COLO668 (cell line): ENCODE measurements around the gene NOTCH2.
A peak's percentile ranks its signal among the peaks of the same experiment; 100 is the strongest.

Experiments
- DNase-seq: peaks from one replicate; lab custom pipeline; 2025; ENCODE audit not compliant: unreplicated experiment; lab: John Stamatoyannopoulos, UW

NOTCH2 gene

GRCh38 chr1:119948342-119949214 is 120.9 kb downstream of the NOTCH2 start:
- DNase-seq, result peak; percentile 84

DNA sequence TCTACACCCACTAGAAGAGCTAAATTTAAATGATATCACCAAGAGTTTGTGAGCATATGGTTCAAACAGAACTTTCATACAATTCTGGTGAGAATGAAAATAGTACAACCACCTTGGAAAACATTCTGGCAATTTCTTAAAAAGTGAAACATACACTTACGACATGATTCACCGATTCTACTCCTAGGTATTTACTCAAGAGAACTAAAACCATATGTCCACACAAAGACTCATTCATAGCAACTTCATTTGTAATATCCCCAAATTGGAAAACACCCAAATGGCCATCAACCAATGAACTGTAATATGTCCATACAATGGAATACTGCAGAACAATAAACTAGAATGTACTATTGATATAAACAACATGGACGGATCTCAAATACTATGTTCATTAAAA is 122.0 kb downstream of the NOTCH2 start:
- no peak for DNase-seq

DNA sequence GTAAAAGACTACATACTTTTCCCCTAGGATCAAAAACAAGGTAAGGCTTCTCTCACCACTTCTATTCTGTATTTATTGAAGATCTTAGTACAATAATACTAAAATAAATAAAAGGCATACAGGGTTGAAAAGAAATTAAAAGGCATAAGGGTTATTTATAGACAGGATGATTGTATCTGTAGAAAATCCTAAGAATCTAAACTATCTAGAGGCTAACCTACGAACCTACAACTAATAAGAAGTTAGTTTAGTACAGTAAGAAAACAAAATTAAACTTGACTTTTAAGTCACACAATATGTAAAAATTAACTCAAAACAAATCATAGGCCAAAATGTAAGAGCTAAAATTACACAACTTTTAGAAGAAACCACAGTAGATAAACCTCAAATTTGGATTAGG is 122.7 kb downstream of the NOTCH2 start:
- DNase-seq, result no peak

DNA sequence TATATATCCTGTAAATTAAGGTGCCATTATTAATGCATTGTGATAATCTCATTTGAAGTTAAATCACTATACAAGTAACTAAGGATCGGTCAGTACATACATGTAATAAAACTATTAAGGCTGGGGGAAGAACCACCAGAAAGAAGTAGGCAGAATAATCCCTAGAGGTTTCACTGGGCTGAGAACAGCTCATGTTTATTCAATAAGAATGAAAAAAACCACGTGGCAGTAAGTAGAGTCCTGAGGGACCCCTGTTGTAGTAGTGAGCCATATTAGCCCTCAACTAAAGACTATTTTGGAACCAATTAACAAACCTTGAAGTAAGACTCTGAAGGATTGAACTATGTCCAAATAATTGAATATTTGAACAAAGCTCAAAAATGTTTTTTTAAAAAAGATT is 126.2 kb downstream of the NOTCH2 start:
- no peak for DNase-seq

DNA sequence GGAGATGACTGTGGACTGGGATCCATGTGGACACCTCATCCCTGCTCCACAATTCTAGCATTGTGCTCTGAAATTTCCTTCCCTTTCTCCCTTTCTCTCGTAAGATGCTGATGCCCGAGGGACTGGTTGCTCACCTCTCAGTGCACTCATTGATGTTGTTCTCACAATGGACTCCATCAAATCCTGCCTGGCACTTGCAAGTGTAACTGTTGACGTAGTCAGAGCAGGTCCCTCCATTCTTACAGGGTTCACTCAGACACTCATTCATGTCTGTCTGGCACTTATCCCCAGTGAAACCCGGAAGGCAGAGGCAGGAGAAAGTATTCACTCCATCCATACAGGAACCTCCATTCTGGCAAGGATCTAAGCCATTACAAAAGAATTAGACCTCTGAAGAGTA is 128.1 kb downstream of the NOTCH2 start:
- DNase-seq, result no peak

- DNase-seq, result no peak
These were observed 128.8 kb downstream of the NOTCH2 start for GRCh38 chr1:119940697-119941096.

- no peak for DNase-seq
These were observed 132.3 kb downstream of the NOTCH2 start for GRCh38 chr1:119937198-119937597.

DNA sequence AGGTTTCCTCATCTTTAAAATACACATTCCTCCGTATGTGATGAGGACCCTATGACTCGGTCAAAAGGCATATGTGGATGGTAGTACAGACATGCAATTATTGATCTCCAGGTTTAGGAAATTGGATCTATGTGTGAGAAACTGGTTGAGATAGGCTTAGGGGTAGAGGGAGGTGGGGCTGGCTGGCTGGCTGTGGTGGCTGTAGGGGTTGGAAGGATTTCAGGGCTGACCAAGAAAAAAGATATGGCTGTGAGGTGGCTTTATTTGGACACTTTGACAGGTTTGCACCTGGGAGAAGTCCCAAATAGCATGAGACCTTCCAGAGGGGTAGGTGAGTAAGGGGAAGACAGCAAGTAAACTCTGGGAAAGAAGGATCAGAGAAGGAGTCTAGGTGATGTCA is 133.5 kb downstream of the NOTCH2 start:
- no peak for DNase-seq

DNA sequence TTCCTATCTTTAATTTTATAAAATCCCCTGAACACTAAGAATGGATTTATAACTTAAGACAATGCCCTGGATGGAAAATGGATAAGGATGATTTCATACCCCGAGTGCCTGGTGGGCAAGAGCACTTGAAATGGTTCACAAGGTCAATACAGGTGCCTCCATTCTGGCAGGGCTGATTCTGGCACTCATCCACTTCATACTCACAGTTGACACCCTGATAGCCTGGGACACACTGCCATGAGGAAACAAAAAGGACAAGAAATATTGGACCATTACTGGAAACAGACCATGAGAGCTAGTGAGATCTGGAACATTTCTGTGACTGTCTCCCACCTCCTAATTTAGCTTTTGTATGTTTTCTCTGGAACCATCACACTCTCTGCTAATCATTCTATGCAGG is 134.1 kb downstream of the NOTCH2 start:
- no peak for DNase-seq

DNA sequence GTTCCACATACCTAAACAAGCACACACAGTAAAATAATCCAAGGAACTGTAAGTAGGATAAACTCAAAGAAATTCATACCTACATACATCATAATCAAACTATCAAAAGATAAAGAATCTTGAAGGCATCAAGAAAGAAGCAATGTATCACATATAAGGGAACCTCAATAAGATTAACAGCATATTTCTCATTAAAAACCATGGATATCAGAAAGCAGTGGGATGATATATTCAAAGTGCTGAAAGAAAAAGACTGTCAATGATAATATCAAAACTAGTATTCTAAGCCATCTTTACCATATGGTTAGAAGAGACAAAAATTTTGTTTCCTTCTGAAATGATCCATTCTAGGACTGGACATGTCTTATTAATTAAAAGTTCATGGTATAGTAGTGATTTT is 136.1 kb downstream of the NOTCH2 start:
- DNase-seq, result no peak

DNA sequence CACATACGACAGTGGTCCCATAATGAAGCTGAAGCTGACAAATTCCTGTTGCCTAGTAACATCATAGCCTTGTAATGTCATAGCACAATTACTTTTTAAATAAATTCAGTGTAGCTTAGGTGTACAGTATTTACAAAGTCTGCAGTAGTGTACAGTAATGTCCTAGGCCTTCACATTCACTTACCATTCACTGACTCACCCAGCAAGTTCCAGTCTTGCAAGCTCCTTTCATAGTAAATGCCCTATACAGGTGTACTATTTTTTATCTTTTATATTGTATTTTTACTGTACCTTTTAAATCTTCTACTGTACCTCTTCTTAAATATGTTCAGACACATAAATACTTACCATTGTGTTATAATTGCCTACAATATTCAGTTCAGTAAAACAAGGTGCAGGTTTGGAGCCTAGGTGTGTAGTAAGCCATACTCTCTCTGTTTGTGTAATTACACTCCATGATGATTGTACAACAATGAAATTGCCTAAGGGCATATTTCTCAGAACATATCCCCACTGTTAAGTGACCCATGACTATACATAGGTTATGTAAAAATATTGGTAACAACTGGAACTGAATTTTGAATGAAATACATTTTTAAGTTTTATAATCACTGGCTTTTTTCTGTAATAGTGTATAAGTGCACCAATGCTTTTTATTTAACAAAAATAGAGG is 139.7 kb downstream of the NOTCH2 start:
- no peak for DNase-seq

DNA sequence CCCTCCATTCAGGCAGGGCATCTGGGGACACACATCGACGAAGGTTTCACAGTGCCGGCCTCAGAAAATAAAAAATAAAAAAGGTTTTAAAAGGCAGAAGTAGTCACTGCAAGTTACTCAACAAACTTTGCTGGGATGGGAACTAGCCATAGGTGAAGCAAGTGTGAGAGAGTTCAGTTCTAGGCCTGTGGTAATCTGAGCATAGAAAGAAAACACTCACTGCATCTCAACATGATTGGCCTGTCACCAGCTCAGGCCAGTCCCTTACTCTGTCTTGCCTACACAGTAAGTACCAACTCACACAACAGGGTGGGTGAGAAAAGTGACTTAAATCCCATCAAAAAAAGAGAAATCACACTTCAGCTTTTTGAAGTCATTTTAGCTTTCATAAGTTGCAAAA is 142.9 kb downstream of the NOTCH2 start:
- DNase-seq, result no peak

- DNase-seq, result no peak
These were observed 144.2 kb downstream of the NOTCH2 start for GRCh38 chr1:119924948-119925898.

DNA sequence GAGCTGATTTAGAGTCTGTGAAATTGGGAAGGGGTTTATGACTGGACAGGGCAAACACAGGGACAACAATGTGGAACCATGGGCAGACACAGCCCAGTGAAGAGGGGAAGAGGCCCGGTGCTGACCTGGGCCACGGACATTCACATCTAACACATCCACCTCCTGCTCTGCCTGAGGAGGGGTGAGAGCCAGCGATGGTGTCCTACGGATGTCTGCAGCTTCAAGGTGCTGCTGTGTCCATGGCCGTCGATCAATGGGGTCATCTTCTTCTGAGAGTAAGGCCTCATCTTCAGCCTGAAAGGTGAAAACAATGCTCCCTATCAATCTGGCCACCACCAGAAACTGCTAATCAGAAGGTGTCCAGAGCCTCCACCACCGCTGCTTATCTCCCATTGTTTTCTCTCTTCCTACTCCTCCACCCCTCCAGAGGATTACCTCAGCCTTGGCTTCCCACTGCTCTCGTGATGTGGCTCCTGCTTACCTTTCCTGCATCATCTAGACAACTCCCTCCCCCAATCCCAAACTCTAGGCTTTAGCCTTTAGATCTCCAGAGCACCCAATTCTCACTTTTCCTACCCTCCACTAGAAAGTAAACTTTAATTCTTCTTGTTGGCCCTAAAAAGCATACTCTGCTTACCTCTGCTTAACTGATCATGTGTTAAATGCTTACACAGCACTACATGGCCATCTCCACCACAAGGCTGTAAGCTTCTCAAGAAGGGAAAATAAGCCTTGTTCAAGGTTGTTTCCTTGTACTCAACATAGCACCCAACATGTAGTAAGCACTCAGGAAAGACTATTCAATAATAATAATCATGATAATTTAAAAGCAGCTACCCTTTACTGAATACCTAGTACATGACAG is 149.1 kb downstream of the NOTCH2 start:
- no peak for DNase-seq

GRCh38 chr1:119919241-119919640 is 150.2 kb downstream of the NOTCH2 start:
- no peak for DNase-seq

- DNase-seq, result no peak
These were observed 151.2 kb downstream of the NOTCH2 start for GRCh38 chr1:119918301-119918700.

DNA sequence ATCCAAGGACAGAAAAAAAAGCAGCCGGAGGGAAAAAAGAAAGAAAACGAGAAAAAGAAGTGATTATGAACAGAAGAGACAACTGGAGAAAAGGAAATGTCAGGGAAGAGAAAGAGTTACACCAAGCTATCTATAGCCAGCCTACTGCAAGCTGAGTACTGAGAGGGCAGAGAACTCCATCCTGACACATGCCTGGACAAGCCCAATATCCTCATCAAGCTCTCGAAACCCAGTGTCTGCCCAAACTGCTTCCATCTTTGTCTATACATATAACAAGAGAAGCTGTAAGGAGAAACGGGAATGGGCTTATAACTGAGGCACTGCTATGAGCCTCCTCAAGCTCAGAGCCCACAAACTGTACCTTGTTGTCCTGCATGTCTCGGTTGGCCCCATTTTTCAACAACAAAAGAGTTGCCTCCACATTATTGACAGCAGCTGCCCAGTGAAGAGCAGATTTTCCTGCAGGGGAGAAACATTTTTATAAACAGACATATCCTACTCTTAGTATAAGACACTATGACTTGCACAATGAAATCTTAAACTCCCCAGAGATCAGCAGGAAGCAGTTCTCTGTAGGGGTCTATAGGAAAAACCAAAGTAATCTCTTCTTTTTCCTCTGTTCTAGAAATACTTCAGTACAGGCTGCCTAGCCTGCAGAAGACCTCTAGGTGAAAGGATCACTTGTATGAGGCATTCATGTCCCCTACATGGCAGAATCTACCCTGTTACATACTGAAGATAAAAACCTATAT is 152.0 kb downstream of the NOTCH2 start:
- DNase-seq, result no peak

DNA sequence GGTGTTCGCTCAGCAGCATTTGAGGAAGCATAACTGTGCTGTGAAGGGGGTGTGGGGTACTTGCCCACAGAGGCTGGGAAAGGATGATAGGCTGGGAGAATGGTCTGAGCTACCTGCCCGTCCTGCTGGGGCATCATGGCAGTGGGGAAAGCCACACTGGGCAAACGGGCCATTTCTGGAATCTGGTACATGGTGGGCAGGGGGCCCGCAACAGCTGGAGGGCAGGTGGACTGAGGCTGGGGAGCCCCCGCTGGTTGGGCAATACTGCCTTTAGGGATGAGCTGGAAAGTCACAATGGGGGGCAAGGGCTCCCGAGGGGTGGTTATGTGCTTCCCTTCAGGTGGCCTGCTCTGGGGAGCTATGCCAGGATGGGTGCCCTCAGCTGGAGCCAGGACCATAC is 153.9 kb downstream of the NOTCH2 start:
- DNase-seq, result no peak

GRCh38 chr1:119914071-119914470 is 155.4 kb downstream of the NOTCH2 start:
- DNase-seq, result no peak

DNA sequence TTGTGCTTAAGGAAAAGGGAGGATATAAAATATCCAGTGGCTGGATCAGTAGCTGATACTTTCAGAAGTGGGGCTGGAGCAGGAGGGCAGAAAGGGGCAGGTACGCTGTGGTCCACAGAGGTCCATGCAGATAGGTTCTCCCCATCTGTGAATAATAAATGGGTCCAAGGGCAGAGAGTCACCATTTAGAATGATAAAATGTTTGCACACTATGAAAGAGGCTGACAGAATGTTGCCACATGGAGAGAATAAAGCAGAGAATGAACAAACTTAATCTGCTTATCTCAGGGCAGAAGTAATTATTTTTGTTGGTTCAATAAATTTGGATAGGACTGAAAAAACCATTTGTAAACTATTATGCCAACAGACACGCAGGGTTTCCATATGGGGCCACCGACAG is 156.5 kb downstream of the NOTCH2 start:
- DNase-seq, result no peak
